Astrocyte (in vitro differentiated cells and primary cell): ENCODE results near the gene GRIK5.

ENCODE experiments used
- EZH2 ChIP-seq: IDR thresholded peaks from 2 replicates; pipeline ENCODE4 v1.6.1; 2012; ENCODE audit warnings: mild to moderate bottlenecking, low read length, inconsistent platforms; ENCODE audit not compliant: insufficient read depth
- TF ChIP-seq, protein P1 (sequence below): IDR thresholded peaks from 2 replicates; pipeline ENCODE4 v1.5.1; 2011; ENCODE audit warnings: low read depth, mild to moderate bottlenecking, inconsistent platforms, low read length, moderate library complexity; ENCODE audit not compliant: insufficient read depth

DNA sequence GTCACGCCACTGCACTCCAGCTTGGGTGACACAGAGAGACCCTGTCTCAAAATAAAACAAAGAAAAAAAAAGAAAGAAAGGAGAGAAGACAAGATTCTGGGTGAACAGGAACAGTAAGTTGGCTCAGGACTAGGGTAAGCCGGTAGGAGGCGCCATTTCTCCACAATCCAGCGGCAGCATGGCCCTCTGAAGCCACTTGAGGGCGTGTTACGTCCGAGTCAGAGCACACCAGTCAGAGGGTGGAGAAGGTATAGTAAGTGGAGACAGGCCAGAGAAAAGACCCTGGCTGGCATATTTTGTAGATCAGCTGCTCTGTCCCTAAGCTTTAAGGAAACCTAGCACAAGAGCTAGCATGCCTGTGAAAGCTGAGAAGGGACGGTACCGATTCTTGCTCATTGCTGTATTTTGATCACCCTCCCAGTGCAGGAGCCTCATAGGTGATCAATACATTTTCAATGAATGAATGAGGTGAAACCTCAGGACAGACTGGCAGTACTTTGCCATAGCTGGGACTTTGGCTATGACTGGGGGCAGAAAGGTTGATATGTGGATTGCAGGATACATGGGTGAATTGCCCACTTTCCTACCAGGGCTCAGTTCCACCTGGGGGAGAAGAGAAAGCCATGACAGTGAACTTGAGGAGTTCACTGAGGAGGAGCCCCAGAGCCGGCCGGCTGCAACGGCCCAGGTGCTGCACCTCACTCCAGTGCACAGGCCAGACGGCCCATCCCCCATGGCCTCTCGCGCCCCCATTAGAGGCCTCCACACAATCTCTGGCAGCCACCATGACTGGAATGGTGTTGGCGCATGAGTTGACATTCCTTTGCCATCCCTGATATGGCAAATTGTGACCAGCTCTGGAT lies 38.8 kb upstream of the GRIK5 start:
- TF ChIP-seq, protein P1, sequence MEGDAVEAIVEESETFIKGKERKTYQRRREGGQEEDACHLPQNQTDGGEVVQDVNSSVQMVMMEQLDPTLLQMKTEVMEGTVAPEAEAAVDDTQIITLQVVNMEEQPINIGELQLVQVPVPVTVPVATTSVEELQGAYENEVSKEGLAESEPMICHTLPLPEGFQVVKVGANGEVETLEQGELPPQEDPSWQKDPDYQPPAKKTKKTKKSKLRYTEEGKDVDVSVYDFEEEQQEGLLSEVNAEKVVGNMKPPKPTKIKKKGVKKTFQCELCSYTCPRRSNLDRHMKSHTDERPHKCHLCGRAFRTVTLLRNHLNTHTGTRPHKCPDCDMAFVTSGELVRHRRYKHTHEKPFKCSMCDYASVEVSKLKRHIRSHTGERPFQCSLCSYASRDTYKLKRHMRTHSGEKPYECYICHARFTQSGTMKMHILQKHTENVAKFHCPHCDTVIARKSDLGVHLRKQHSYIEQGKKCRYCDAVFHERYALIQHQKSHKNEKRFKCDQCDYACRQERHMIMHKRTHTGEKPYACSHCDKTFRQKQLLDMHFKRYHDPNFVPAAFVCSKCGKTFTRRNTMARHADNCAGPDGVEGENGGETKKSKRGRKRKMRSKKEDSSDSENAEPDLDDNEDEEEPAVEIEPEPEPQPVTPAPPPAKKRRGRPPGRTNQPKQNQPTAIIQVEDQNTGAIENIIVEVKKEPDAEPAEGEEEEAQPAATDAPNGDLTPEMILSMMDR: peak; percentile 100
- TF ChIP-seq EZH2: no peak
